IPS-15b (cell line): ENCODE data around the gene SH3BP5.

Experiments
- H3K27me3 ChIP-seq: one replicate; pipeline ENCODE4 v1.6.1; 2013; ENCODE audit warnings: low read length; ENCODE audit not compliant: control insufficient read depth, insufficient read depth
- H3K36me3 ChIP-seq: one replicate; pipeline ENCODE4 v1.6.1; 2013; ENCODE audit warnings: low read length; ENCODE audit not compliant: control insufficient read depth, insufficient read depth
- H3K4me1 ChIP-seq: one replicate; pipeline ENCODE4 v1.6.1; 2013; ENCODE audit warnings: mild to moderate bottlenecking, low read length; ENCODE audit not compliant: control insufficient read depth, insufficient read depth
- H3K4me3 ChIP-seq: one replicate; pipeline ENCODE4 v1.5.1; 2013; ENCODE audit warnings: low read depth, low read length
- H3K9ac ChIP-seq: one replicate; pipeline ENCODE4 v1.6.1; 2013; ENCODE audit warnings: low read depth, mild to moderate bottlenecking, low read length
- H3K9me3 ChIP-seq: one replicate; pipeline ENCODE4 v1.6.1; 2013; ENCODE audit warnings: mild to moderate bottlenecking, low read length; ENCODE audit not compliant: control insufficient read depth, insufficient read depth

Gene SH3BP5

GRCh38 chr3:15290736-15291135 is 41.6 kb downstream of the SH3BP5 start:
- H3K9ac ChIP-seq, result no peak overlapping the region
- no peaks in the 10 kb centered on the region for H3K4me1 ChIP-seq
- no peaks in the 10 kb centered on the region for H3K36me3 ChIP-seq

GRCh38 chr3:15289661-15290060 is 42.7 kb downstream of the SH3BP5 start:
- Histone ChIP-seq H3K4me1 (no peaks in the 10 kb centered on the region), H3K27me3 (no peaks in the 10 kb centered on the region)

More at GRCh38 chr3:15290736-15291135, 41.6 kb downstream of the SH3BP5 start:
- H3K4me3 ChIP-seq, result no peak overlapping the region
- H3K9me3 ChIP-seq, result no peaks in the 10 kb centered on the region
- H3K27me3 ChIP-seq, result no peaks in the 10 kb centered on the region

DNA sequence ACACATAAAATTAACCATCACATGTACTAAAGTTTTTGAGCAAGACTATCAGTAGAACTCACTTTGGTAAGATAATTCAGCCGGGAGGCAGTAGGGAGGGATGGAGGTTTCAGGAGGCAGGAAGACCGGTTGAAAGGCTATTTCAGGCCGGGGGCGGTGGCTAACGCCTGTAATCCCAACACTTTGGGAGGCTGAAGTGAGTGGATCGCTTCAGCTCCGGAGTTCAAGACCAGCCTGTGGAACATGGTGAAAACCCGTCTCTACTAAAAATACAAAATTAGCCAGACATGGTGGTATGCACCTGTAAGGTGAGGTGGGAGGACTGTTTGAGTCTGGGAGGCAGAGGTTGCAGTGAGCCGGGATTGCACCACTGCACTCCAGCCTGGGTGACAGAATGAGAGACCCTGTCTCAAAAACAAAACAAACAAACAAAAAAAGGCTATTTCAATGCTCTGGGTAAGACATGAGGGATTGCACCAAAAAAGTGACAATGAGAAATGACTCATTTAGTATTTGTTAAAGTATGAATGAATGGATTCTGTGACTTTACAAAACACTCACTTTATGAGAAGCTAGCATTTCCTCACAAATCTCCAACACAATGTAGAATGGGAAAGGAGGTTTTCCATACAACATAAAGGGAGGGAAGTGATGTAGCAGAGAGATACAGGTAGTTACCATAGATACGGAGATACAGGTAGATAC is 43.9 kb downstream of the SH3BP5 start:
- Histone ChIP-seq H3K27me3 (no peaks in the 10 kb centered on the region), H3K4me3 (no peak overlapping the region), H3K9me3 (no peaks in the 10 kb centered on the region), H3K9ac (no peak overlapping the region), H3K36me3 (no peaks in the 10 kb centered on the region), H3K4me1 (no peaks in the 10 kb centered on the region)

More at GRCh38 chr3:15289661-15290060, 42.7 kb downstream of the SH3BP5 start:
- no peak overlapping the region for H3K9ac ChIP-seq
- H3K4me3 ChIP-seq, result no peak overlapping the region
- H3K9me3 ChIP-seq, result no peaks in the 10 kb centered on the region
- H3K36me3 ChIP-seq, result no peaks in the 10 kb centered on the region

- Histone ChIP-seq H3K36me3 (no peaks in the 10 kb centered on the region), H3K9me3 (no peaks in the 10 kb centered on the region), H3K4me3 (no peak overlapping the region), H3K9ac (no peak overlapping the region), H3K27me3 (no peaks in the 10 kb centered on the region), H3K4me1 (no peaks in the 10 kb centered on the region)
These were observed 44.6 kb downstream of the SH3BP5 start for GRCh38 chr3:15287565-15288330.

- H3K36me3 ChIP-seq, result no peaks in the 10 kb centered on the region
- H3K9ac ChIP-seq, result no peak overlapping the region
These were observed 46.4 kb downstream of the SH3BP5 start for GRCh38 chr3:15286022-15286421.

DNA sequence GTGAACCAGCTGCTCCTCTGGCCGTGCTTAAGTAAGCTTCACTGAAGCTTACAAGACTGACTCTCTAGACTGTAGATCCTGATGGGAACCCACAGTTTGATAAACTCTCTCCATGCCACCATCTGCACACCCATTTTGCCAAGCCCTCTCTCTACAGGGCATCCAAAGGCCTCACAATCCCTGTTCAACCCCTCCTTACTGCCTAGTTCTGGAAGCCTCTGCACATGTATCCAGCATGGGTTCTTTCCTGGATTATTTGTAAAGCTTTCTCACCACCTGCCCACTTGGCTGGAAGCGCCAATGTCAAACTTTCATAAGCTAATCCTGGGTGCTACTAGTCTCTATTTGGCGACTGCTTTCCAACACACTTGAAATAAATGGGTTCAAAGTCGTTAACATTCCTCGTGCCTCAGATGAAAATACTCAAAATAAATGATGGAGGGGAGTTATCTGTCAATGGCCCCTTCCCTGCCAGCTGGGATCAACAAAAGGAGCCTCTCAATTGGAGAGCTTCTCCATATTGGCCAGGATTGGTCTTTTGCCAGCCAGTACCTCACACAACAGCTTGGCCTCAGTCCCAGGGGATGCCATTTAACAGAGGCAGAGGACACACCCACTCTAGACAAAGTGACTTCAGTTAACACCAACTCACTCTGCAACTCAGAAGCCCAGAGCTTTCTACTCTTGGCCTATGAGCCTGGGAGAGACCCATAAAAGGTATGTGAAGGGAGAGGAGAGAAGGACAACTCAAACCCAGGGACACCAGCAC is 48.1 kb downstream of the SH3BP5 start:
- Histone ChIP-seq H3K36me3 (no peaks in the 10 kb centered on the region), H3K4me3 (no peak overlapping the region), H3K4me1 (peaks cover 4% of the 10 kb centered on the region), H3K9ac (no peak overlapping the region), H3K27me3 (no peaks in the 10 kb centered on the region), H3K9me3 (no peaks in the 10 kb centered on the region)

More at GRCh38 chr3:15286022-15286421, 46.4 kb downstream of the SH3BP5 start:
- Histone ChIP-seq H3K4me3 (no peak overlapping the region), H3K27me3 (no peaks in the 10 kb centered on the region), H3K4me1 (no peaks in the 10 kb centered on the region), H3K9me3 (no peaks in the 10 kb centered on the region)

GRCh38 chr3:15283702-15284101 is 48.7 kb downstream of the SH3BP5 start:
- Histone ChIP-seq H3K9ac (no peak overlapping the region), H3K4me3 (no peak overlapping the region), H3K36me3 (no peaks in the 10 kb centered on the region), H3K27me3 (no peaks in the 10 kb centered on the region), H3K9me3 (no peaks in the 10 kb centered on the region), H3K4me1 (peaks cover 4% of the 10 kb centered on the region)

- Histone ChIP-seq H3K27me3 (no peaks in the 10 kb centered on the region), H3K4me3 (no peak overlapping the region), H3K9me3 (no peaks in the 10 kb centered on the region), H3K4me1 (peaks cover 14% of the 10 kb centered on the region), H3K36me3 (no peaks in the 10 kb centered on the region), H3K9ac (no peak overlapping the region)
These were observed 50.6 kb downstream of the SH3BP5 start for GRCh38 chr3:15281817-15282216.

- no peaks in the 10 kb centered on the region for H3K36me3 ChIP-seq
- H3K9ac ChIP-seq, result no peak overlapping the region
- peaks cover 14% of the 10 kb centered on the region for H3K4me1 ChIP-seq
- no peaks in the 10 kb centered on the region for H3K9me3 ChIP-seq
- H3K4me3 ChIP-seq, result no peak overlapping the region
- H3K27me3 ChIP-seq, result no peaks in the 10 kb centered on the region
These were observed 51.4 kb downstream of the SH3BP5 start for GRCh38 chr3:15280853-15281532.

GRCh38 chr3:15279671-15280402 is 52.5 kb downstream of the SH3BP5 start:
- H3K27me3 ChIP-seq, result no peaks in the 10 kb centered on the region

GRCh38 chr3:15279205-15279604 is 53.2 kb downstream of the SH3BP5 start:
- peaks cover 14% of the 10 kb centered on the region for H3K4me1 ChIP-seq
- no peaks in the 10 kb centered on the region for H3K36me3 ChIP-seq
- H3K9me3 ChIP-seq, result no peaks in the 10 kb centered on the region
- H3K9ac ChIP-seq, result no peak overlapping the region
- no peaks in the 10 kb centered on the region for H3K27me3 ChIP-seq
- no peak overlapping the region for H3K4me3 ChIP-seq

More at GRCh38 chr3:15279671-15280402, 52.5 kb downstream of the SH3BP5 start:
- H3K4me1 ChIP-seq, result peaks cover 14% of the 10 kb centered on the region
- no peaks in the 10 kb centered on the region for H3K9me3 ChIP-seq
- H3K9ac ChIP-seq, result no peak overlapping the region
- H3K4me3 ChIP-seq, result no peak overlapping the region
- H3K36me3 ChIP-seq, result no peaks in the 10 kb centered on the region
